ENCODE data around the gene FKBP9.
"Not testable (repeated sequence)": the region's sequence is repeated elsewhere in the genome, so short reads cannot be mapped to it uniquely, and the experiment has no call there.

FKBP9 gene, protein sequence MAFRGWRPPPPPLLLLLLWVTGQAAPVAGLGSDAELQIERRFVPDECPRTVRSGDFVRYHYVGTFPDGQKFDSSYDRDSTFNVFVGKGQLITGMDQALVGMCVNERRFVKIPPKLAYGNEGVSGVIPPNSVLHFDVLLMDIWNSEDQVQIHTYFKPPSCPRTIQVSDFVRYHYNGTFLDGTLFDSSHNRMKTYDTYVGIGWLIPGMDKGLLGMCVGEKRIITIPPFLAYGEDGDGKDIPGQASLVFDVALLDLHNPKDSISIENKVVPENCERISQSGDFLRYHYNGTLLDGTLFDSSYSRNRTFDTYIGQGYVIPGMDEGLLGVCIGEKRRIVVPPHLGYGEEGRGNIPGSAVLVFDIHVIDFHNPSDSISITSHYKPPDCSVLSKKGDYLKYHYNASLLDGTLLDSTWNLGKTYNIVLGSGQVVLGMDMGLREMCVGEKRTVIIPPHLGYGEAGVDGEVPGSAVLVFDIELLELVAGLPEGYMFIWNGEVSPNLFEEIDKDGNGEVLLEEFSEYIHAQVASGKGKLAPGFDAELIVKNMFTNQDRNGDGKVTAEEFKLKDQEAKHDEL

DNA sequence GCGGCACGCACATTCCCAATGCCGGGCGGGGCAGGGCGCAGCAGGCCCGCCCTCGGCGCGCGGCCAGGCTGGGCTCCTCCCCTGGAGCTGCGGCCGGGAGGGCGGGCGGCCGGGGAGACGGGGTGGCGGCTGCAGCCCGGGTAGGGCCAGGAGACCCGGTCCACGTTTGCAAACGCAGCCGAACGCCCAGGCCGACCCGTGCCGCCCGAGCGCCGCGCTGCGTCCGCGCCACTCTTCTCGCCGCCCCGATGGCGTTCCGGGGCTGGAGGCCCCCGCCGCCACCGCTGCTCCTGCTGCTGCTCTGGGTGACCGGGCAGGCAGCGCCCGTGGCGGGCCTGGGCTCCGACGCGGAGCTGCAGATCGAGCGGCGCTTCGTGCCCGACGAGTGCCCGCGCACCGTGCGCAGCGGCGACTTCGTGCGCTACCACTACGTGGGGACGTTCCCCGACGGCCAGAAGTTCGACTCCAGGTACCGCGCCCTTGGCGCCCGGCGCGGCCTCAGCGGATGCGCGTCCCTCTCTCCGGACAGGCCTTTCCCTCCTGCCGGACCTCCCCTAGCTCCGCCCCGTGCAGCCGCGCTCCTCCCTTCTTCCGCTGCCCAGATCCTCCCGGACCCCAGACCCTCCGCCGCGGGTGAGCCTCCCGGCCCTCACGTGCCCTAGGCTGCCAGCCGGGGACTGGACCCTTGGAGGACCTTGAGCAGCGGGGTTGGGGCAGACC, at the start of gene FKBP9:
Gene FKBP9, plus strand, starts transcription at position 115 of the 720 bp plus-strand sequence. Its CDS starts 134 bp downstream, at position 249.
- DNase-seq, result peak; percentile 4

DNA sequence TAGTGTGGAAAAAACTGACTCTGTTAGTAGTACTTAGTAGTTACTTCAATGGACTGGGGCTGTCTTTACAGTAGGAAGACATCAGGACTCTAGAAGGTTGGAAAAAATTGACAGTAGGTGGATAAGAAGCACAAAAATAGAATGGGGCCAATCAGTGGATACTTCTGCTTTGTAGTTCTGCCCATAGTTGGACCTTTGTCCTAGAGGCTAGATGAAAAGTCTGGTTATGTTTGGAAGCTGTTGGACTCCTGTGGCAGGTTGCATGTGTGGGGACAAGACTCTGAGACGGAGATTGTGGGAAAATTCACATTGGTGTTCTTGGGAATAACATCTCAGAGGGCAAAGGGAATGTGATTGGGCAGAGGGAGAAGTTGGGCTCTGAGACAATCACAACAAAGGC, 47.0 kb upstream of the FKBP9 start:
- no peak for DNase-seq

DNA sequence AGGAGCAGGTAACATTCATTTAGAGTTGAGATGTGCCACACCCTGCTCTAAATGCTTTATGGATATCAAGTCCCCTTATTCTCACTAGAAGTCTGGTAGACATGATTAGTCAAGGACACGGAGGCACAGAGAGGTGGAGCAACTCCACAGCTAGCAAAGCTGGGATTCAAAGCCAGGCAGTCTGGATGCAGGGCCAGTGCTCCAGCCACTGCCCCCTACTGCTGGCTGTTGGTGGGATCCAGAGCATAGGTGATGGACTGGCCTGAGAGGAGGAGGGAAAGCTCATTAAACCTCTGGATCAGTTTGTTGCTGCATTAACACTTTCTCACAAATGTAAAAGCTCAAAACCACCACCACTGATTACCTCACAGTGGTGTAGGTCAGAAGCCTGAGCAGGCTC, 43.1 kb upstream of the FKBP9 start:
- no peak for DNase-seq

DNA sequence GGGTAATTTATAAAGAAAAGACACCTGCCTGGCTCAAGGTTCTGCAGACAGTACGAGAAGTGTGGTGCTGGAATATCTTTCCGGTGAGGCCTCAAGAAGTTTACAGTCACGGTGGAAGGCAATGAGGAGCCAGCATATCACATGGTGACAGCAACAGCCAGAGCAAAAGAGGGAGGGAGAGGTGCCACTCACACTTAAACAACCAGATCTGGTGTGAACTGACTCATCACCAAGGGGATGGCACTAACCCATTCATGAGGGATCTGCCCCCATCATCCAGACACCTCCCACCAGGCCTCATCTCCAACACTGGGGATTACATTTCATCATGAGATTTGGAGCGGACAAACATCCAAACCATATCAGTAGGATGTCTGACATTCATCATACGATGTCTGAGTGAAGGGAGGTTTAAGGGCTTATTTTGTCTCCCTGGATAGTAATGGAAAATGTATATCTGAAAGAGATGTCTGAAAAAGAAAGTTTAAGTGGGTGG, 42.2 kb upstream of the FKBP9 start:
- no peak for DNase-seq

DNA sequence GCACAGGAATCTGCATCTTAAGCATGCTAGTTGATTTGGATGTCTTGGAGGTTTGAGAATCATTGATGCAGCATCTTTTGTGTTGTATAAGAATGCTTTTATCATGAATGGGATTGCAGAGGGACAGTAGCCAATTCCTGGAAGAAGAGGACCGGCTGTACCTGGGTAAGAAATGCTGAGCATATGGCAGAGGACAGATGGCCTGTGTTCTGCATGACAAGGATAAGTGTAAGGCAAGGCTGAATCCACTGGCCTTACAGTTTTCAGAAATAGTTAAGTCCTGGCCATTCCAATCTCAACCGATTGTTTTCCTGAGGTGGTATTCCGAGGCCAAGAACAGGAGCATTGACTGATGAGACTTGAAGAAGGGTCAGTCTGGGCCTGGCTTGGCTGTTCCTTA, 41.2 kb upstream of the FKBP9 start:
- DNase-seq, result no peak

DNA sequence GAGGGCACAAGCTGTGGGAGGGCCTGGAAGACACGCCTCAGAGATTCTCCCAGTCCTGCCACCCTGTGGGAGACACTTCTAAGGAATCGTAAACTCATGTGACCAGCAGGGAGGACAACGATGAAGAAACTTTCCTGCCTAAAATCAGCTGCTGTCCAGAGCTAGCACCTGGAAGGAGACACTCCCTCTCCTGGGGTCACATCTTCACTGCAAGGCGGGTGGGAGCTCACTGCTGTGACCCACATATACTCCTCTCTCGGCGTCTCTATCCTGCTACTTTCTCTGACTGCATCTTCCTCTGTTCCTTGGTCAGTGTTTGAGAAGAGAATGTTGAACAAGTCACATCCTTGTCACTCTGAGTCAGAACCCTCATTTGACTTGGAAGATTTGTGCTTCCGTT, 40.2 kb upstream of the FKBP9 start:
- not testable (repeated sequence) for DNase-seq

DNA sequence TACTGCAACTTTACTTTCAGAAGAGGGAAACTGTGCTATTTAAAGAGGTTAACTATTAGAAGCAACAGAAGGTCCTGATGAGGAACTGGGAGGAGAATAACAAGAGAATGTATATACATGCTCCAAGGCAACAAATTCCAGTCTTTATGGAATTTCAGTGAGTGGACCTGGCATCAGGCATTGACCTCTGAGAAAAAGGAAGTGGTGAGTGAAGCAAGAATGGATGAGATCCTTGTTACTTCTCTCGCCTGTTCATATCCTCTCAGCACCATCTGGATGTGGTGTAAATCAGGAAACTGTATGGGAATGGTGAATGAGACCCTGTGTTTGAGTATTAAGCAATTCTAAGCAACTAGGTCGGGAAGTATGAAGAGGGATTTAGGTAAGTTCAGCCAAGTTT, 35.3 kb upstream of the FKBP9 start:
- no peak for DNase-seq

DNA sequence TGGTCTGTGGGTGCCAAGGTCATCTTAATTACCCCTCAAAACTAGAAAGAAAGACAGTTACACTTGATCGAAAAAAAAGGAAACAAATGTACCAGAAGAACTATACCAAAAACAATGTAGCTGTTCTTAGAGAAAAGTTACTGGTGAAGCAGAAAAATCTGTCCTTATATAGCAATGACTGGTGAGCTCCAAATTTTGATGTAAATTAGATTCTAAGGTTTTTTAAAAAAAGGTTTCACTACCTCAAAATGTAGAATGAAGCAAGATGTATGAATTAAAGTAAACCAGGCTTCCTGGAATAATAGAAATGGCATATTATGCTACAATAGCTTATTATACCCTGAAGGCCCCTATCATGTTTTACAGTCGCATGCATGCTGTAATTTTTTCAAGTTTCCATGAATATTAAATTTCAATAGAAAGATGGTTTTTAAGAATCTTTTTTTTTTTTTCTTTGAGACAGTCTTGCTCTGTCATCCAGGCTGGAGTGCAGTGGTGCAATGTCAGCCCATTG, 28.4 kb upstream of the FKBP9 start:
- no peak for DNase-seq

DNA sequence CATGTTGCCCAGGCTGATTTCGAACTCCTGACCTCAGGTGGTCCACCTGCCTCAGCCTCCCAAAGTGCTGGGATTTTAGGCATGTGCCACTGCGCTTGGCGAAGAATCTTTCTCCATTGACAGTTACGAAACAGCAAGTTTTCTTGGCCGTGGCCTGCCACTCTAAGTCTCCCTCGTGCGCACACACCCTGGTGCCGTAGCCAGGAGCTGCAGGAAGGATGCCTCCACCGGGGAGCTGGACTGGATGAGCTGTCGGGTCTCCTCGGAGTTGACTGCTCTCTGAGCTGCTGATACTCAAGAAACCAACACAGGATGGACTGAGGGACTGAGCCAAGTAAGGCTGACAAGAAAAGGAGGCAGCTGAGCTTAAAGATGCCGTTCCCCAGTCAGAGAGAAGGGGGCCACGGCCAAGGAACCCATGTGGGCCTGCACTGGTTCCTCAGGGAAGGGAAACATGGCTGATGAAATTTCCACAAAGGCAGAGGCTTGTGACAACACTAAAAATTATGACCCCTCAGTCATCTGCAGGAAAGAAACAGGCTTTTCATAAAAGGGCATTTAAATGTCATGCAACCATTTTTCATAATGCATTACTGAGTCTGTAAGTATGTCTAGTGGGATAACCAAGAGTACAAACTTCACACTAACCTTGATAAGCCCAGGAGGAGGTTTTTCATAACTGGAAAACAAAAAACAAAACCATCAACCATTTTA, 27.7 kb upstream of the FKBP9 start:
- no peak for DNase-seq

DNA sequence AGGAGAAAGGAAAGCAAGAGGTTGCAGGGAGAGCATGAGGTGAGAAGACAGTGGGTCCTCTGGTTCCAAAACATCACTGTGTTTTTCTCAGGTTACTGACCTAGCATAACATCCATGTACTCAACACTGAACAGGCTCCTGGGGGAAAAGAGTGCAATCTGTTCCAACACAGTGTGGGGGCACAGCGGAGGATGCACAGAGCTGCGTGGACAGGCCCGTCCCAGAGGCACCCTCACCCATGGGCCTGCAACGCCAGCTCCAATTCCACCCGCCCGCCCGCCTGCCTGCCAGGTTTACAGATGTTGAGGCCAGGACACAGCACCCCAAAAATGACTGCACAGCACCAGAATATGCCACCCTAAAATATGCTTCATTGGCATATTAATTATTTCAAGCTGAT, 26.9 kb upstream of the FKBP9 start:
- DNase-seq, result no peak

DNA sequence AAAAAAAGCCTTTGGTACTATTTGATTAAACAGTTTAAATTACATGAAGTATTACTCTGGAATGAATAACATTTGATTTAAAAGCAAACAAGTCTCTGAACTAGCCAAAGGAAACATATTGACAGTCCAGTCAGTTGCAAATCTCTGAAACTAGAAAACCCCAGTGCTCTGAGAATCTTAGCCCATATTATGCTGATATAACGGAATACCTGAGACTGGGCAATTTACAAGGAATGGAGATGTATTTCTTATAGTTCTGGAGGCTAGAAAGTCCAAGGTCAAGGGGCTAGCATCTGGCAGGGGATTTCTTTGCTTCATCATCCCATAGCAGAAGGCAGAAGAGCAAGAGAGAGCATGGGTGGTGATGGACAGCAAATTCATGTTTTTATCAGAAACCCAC, 21.7 kb upstream of the FKBP9 start:
- no peak for DNase-seq

DNA sequence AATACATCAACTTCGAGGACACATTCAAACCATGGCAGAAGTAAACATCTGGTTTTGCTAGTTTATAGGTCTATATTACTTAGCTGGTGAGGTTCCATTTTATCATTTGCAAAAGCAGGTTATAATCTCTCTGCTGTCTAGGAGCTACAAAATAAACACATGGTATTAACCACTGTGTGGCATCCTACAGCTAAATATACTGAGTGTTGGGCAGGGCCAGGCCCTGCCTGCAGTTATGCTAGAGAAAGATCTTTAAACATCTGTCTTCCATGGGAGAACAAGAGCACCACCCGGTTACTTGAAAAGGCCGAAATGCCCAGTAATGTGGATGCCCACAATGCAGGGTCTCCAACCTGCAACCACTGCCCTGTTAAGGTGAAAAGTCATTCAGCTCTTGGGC, 20.6 kb upstream of the FKBP9 start:
- DNase-seq, result no peak

DNA sequence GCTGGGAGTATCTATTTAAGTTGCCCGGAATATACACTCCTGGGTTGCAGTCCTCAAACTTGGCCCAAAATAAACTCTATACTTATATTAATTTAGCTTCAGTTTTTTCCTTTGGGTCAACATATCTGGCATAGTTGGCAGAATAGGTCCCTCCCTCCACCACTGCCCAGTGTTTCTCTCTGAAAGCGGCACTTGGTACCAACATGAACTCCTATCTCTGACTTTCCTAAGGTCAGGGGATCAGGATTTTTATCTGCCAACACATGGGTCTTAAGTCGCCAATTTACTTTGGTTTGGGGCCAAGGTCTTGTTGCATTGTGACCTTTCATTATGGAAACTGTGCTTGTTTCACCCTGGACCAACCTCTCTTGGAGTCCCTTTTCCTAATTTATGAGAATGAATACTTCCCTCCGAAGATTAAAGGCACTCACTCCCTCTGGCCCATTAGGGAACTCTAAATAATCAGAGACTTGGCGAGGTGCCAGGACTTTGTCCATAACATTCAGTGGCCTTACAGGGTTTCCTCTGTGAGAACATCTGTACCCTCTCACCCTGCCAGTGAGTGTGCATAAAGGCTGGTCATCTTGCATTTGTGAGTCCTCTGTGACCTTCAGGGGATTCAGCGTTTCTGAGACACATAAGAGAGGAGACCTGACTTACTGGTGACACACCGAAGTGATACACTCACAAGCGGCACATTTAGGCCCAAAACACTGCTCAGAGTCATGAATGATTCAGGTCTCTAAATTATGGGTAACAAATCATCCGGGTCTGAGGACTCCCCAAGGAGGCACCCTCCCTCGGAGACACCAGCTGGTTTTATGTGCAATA, 19.7 kb upstream of the FKBP9 start:
- DNase-seq, result no peak

DNA sequence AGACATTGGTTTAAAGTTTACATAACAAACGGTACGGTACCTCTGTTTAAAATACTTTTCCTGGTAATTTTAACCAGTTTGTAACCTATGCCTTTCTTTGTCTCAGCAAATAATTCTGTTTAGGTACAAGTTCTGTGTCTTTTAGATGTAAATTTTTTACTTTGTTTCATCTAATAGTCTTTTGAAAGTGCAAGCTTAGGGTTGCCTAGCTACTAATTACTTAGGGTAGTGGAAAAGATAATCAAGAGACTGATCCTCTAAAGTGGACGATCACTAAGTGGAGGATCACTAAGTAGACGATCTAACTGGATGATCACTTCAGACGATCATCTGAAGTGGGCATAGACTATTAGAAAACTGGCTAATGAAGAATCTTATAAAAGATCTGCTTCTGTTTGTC, 16.1 kb upstream of the FKBP9 start:
- DNase-seq, result no peak

DNA sequence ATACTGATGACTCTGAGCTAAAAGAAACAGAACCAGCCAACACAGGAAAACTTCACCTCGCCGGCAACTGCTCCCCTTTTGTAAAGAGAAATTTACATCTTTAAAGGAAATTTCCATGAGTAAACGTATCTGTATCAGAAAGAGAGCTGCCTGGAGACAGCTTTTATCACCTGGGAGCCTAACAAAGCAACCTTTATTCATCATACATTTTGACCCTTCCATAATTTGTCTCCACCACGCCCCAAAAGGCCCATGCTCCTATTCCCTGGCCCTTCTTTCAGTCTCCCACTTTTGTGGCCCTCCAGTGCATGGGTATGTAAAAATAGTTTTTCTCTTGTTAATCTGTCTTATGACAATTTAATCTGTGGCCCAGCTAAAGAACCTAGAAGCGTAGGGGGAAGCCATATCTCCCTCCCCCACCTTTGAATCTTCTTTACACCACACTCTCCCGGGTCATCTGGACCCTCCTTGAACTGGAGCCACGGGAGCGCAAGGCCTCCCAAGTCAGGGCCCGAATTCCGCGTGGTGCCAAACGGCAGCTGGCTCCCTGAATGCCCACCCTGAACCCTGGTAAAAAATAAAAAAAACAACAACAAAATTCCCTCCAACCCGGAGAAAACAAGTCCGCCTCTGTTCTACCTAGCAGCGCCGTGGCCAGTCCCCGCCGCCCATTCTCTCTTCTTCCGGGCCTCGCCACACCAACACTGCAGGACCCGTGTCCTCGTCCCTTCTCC, 15.4 kb upstream of the FKBP9 start:
- DNase-seq, result no peak

DNA sequence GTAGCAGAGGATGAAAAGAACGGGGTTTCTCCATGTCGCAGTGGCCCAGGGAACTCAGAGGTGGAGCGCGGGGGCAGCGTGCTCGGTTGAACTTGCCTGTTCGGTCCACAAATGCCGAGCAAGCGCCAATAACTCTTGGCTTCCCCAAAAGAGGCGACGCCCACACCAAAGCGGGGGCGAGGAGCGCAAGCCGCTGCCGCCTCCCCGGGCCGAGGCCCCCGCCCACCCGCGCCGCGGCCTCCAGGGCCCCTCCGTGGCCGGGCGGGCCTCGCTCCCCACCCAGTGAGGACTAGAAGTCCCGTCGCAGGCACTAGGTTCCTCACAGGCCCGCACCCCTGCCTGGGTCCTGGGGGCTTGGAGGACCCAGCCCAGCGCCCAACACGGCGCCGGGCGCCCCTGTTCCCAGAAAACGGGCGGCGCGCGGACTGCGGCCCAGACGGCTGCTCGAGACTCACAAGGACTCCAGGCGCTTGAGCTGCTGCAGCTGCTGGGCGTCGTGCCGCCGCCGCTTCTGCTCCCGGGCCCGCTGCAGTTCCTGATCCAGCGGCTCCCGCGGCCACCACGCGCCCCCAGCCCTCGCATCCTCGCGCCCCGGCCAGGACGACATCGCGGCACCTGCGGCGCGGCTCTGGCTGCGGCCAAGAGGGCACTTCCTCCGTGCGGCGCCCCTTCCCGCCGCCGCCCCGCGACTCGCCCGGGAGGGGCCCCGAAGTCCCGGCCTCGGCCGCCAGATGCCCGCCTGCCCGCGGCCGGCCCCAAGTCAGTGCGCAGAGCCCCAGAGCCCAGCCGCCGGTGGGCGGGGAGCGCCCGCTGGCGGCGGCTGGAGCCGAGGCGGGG, 14.6 kb upstream of the FKBP9 start:
- peak; percentile 70 for DNase-seq

DNA sequence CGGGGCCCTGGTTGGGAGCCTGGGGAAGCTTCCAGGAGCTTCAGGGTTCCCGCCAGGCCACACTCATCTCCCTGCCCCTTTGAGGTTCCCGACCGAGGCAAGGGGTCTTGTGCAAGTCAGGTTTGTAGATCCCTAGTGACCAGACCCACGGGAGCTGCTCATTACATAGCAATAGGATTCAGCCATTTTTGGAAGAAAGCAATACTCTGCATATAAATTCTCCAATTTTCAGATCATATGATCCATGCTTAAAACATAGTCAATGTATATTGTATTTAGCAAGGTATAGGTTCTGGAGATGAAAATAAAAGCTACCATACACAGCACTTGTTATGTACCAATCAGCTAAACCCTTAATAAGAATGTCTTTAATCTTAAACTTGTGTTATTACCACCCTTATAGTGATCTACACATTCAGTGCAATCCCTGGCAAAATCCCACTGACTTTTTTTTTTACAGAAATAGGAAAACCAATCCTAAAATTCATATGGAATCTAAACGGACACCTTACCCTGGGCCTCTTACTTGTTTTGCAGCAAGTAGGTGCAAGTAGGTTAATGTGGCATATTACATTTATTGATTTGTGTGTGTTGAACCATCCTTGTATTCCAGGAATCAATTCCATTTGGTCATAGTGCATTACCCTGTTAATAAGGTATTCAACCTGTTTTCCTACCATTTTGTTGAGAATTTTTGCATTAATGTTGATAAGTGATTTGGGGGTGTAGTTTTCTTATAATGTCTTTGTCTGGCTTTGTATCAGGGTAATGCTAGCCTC, 13.8 kb upstream of the FKBP9 start:
- no peak for DNase-seq

DNA sequence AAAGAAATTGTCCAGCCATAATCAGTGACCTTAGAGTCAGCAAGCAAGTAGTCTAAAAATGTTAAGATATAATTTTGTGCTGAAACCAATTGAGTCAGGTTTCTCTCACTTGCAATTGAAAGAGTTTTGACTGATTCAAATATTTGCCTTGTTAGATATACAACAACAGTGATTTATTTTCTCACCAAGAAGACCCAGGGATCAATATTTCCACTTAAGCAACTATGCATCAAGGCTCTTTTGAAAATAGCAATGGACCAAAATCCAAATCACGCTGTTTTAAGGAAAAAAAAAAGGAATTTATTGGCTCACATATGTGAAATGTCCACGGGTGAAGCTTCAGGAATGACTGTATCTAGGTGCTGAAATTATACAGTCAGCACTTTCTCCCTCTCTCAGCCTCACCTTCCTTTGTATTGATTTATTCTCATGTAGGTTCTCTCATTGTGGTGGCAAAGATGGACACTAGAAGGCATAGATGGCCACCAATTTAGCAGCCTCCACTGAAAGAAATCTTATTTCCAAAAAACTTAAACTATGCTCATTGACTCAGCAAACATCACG, 9.7 kb upstream of the FKBP9 start:
- no peak for DNase-seq

DNA sequence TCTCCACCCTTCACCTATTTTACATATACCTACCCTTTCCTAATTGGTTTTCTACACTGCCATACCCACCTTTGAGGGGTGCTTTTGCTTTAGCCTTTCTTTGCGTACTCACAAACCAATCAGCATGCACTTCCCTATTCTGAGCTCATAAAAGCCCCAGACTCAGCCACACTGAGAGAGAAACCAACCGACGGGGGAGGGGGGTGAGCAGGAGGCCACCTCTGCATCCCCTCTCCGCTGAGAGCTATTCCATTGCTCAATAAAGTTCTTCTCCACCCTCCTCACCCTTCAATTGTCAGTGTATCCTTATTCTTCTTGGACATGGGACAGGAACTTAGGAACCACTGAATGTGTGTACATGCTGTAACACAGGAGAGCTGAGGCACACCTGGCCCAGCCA, 9.0 kb upstream of the FKBP9 start:
- DNase-seq, result no peak

All from stimulated activated CD4-positive, alpha-beta T cell treated with anti-CD3 and anti-CD28 coated beads, Interleukin-4, amount 100 ng/mL, for 1 hour (primary cell).